GM23338 (cell line): Measurements from ENCODE around the gene C1orf141.

ENCODE experiments used
- CREB1 ChIP-seq: fragments of 250-450 bp; sonication (Bioruptor Pico); IDR thresholded peaks from 2 replicates; pipeline ENCODE4 v1.5.0; 2020; ENCODE audit warnings: low read depth, mild to moderate bottlenecking, moderate library complexity
- CTCF ChIP-seq, 2 experiments: fragments of 200-600 bp in 1 of 2; sonication (generic) in 1 of 2; conservative IDR thresholded peaks; 2 replicates each; pipeline versions ENCODE4 v1.5.1 to v1.6.1; 2016 to 2017; ENCODE audit warnings: antibody characterized with exemption in 2 of 2, low read depth in 2 of 2, mild to moderate bottlenecking in 2 of 2, moderate library complexity in 1 of 2
- EZH2 ChIP-seq: fragments of 200-600 bp; sonication (generic); IDR thresholded peaks from one replicate; pipeline ENCODE4 v1.8.0; 2017; ENCODE audit warnings: antibody characterized with exemption, mild to moderate bottlenecking, low read depth; ENCODE audit not compliant: unreplicated experiment
- EZH2phosphoT487 ChIP-seq: fragments of 200-600 bp; sonication (generic); IDR thresholded peaks from one replicate; pipeline ENCODE4 v1.8.1; 2018; ENCODE audit warnings: antibody characterized with exemption; ENCODE audit not compliant: unreplicated experiment
- JUNB ChIP-seq: IDR thresholded peaks from one replicate; pipeline ENCODE4 v1.6.1; 2016; ENCODE audit warnings: antibody characterized with exemption; ENCODE audit not compliant: unreplicated experiment
- POLR2AphosphoS5 ChIP-seq: IDR thresholded peaks from 2 replicates; pipeline ENCODE4 v1.6.1; 2016; ENCODE audit warnings: antibody characterized with exemption, low read depth
- REST ChIP-seq: IDR thresholded peaks from one replicate; pipeline ENCODE4 v1.6.1; 2018; ENCODE audit warnings: antibody characterized with exemption; ENCODE audit not compliant: unreplicated experiment
- TF ChIP-seq, protein P1 (sequence below): IDR thresholded peaks from 2 replicates; pipeline ENCODE4 v1.6.1; 2016; ENCODE audit warnings: antibody characterized with exemption

DNA sequence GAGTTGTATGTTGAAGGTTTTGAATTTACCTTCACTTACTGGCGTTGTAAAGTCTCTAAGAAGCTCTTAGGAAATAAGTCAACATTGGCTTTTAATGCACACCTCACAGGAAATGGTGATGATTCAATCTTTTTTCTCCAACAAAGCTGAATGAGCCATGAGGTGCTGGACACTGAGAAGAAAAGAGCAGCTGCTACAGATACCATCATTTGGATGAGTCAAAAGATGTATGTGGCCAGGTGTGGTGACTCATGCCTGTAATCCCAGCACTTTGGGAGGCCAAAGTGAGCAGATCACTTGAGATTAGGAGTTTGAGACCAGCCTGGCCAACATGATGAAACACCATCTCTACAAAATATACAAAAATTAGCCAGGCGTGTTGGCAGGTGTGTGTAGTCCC, 28.2 kb upstream of the C1orf141 start:
- TF ChIP-seq EZH2 (no peak), EZH2phosphoT487 (no peak), POLR2AphosphoS5 (no peak), CTCF (conservative IDR thresholded peaks at IDR 0.05; ENCODE audit: low read depth in 2 of 2) (no peak), REST (no peak), CREB1 (CRISPR knock-in tag) (no peak), JUNB (no peak)
- TF ChIP-seq, protein P1, sequence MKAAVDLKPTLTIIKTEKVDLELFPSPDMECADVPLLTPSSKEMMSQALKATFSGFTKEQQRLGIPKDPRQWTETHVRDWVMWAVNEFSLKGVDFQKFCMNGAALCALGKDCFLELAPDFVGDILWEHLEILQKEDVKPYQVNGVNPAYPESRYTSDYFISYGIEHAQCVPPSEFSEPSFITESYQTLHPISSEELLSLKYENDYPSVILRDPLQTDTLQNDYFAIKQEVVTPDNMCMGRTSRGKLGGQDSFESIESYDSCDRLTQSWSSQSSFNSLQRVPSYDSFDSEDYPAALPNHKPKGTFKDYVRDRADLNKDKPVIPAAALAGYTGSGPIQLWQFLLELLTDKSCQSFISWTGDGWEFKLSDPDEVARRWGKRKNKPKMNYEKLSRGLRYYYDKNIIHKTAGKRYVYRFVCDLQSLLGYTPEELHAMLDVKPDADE = no peak
